PFSK-1 (cell line): ENCODE data around the gene EN1.

Experiments used
- FOXP2 ChIP-seq: optimal IDR thresholded peaks from 2 replicates; pipeline ENCODE3; 2011; ENCODE audit warnings: borderline replicate concordance, control low read depth, inconsistent platforms; ENCODE audit not compliant: insufficient read depth; ENCODE audit errors: extremely low read length, extremely low read depth
- POLR2AphosphoS5 ChIP-seq: IDR thresholded peaks from 2 replicates; pipeline ENCODE4 v1.6.1; 2012; ENCODE audit warnings: low read depth, mild to moderate bottlenecking, control low read depth, low read length, moderate library complexity
- REST ChIP-seq, 2 experiments: IDR thresholded peaks; 2 replicates each; pipeline versions ENCODE4 v1.6.1 to v1.8.0; 2011 to 2012; ENCODE audit warnings: low read depth in 2 of 2, low read length in 2 of 2, control low read depth in 1 of 2, inconsistent platforms in 1 of 2, mild to moderate bottlenecking in 1 of 2, moderate library complexity in 1 of 2; ENCODE audit not compliant: insufficient read depth in 1 of 2
- SIN3A ChIP-seq: IDR thresholded peaks from 2 replicates; pipeline ENCODE4 v1.6.1; 2012; ENCODE audit warnings: mild to moderate bottlenecking, low read length, moderate library complexity, borderline replicate concordance; ENCODE audit not compliant: insufficient read depth
- TAF1 ChIP-seq: IDR thresholded peaks from 2 replicates; pipeline ENCODE4 v1.6.1; 2012; ENCODE audit warnings: low read length, control low read depth, borderline replicate concordance; ENCODE audit not compliant: insufficient read depth

GRCh38 chr2:118847762-118848172 lies 319 bp upstream of the EN1 start:
- TF ChIP-seq SIN3A (no peak), POLR2AphosphoS5 (no peak), REST (IDR thresholded peaks at IDR 0.05; ENCODE audit: insufficient read depth in 1 of 2, low read depth in 2 of 2, low read length in 2 of 2) (no peak), FOXP2 (no peak), TAF1 (no peak)
